HFF-Myc (cell line): ENCODE data around the gene RPS15A.
A peak's percentile ranks its signal among the peaks of the same experiment; 100 is the strongest.

Experiments used
- DNase-seq: peaks from one replicate; pipeline ENCODE4 v3.0.0-alpha.2; 2011; ENCODE audit warnings: low read depth; ENCODE audit errors: extremely low read depth
- H3K4me3 ChIP-seq: replicated peaks from 2 replicates; pipeline ENCODE4 v1.5.1; 2011; ENCODE audit warnings: low read depth, mild to moderate bottlenecking, control low read depth, low read length
- CTCF ChIP-seq: IDR thresholded peaks from 2 replicates; pipeline ENCODE4 v1.5.1; 2012; ENCODE audit warnings: mild to moderate bottlenecking, low read depth, low read length, control low read depth; ENCODE audit errors: missing control alignments

RPS15A gene

GRCh38 chr16:18799500-18799899 lies 9.4 kb upstream of the RPS15A start:
- no peak for DNase-seq
- H3K4me3 ChIP-seq, result peak overlapping the region; percentile 96
- no peak for TF ChIP-seq CTCF

DNA sequence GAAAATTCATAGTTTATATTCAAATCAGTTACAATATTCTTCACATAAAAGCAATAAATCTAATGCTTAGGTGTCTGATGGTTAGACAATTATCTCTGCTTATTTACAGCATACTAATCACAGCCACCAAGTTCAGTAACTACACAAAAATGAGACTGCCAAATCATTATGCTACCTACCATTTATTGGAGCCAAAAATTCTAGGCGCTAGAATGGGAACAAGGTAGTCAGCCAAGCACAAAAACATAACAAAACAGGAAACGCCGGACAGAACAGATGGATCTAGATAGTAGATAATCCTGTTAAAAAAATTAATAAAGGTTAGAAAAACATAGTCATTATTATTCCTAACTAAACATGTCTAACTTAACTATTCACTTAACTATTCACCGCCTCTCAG lies 7.6 kb upstream of the RPS15A start:
- no peak for DNase-seq
- no peak for TF ChIP-seq CTCF
- 0 out of 2 replicates have a peak overlapping the region, but pooled peaks have one; percentile 3 for H3K4me3 ChIP-seq

DNA sequence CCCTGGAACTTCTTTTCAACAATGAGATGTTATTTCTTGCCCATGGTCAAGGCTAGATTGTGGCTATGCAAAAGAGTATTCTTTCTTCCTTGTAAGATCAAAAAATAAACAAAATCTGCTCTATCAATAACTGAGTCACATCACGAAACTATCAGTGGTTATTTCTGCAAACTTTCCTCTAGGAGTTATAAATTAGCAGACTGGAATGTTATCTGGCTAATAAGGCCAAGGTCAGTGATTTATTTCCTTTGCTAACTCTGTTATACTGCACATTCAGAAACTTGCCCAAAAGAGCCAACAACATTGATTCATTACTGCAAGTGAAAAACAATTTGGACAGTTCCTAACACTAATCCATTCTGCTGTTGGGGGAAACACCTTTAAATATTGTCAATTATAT lies 6.2 kb upstream of the RPS15A start:
- DNase-seq, result no peak
- H3K4me3 ChIP-seq, result no peak overlapping the region
- no peak for TF ChIP-seq CTCF

DNA sequence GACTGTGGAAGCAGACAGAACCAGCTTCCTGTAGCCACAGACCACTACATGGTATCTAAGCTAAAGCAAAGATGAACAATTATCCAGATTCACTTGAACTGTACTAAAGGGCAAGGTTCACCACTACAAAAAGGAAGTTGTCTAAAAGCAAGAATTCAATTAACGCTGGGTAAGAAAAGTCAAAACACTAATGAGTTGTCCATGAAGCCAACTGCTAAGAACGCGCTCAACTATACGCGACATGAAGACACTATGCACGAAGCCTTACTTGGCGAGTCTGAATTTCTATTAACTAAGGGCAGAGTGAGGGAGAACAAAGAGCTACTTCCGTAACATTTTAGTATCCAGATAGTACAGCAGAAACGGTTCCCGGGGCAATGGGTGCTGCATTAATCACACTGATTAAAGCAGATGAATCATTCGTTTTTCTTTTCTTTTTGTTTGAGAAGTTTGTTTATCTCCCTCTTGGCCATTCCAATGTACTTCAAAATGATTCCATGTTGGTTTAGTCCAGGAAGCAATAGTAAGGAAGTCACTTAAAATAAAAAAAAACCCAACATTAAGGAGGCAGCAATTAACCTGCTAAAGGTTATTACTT lies 2.8 kb upstream of the RPS15A start:
- DNase-seq, result no peak
- no peak overlapping the region for H3K4me3 ChIP-seq
- no peak for TF ChIP-seq CTCF

- H3K4me3 ChIP-seq, result peak overlapping the region; percentile 62
- TF ChIP-seq CTCF, result no peak
- no peak for DNase-seq
Observed at GRCh38 chr16:18789515-18789849, 652 bp downstream of the RPS15A start.

GRCh38 chr16:18788828-18789514 lies 1.2 kb downstream of the RPS15A start:
- no peak for TF ChIP-seq CTCF
- peak overlapping the region; percentile 62 for H3K4me3 ChIP-seq
- no peak for DNase-seq
